H4 (cell line): ENCODE measurements around the gene ADAM33. TPM values are rescaled to one million over a fixed set of nuclear protein-coding genes. Genes with fewer than 3 reads are reported as not detected.

Experiments used
- DNase-seq: peaks from one replicate; pipeline ENCODE4 v3.0.0-alpha.2; 2015; ENCODE audit warnings: low spot score
- total RNA-seq: library from RNA; depleted of rRNA; stranded (reverse); fragments of >200 nt; shearing (Covaris generic); gene quantifications from 2 replicates; pipeline ENCODE4 v1.2.3, GENCODE V29; 2014; rRNA removed

Gene ADAM33, protein sequence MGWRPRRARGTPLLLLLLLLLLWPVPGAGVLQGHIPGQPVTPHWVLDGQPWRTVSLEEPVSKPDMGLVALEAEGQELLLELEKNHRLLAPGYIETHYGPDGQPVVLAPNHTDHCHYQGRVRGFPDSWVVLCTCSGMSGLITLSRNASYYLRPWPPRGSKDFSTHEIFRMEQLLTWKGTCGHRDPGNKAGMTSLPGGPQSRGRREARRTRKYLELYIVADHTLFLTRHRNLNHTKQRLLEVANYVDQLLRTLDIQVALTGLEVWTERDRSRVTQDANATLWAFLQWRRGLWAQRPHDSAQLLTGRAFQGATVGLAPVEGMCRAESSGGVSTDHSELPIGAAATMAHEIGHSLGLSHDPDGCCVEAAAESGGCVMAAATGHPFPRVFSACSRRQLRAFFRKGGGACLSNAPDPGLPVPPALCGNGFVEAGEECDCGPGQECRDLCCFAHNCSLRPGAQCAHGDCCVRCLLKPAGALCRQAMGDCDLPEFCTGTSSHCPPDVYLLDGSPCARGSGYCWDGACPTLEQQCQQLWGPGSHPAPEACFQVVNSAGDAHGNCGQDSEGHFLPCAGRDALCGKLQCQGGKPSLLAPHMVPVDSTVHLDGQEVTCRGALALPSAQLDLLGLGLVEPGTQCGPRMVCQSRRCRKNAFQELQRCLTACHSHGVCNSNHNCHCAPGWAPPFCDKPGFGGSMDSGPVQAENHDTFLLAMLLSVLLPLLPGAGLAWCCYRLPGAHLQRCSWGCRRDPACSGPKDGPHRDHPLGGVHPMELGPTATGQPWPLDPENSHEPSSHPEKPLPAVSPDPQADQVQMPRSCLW
- not detected in 2 replicates for total RNA-seq

- DNase-seq, result no peak
Observed at GRCh38 chr20:3681931-3682781, at the start of gene ADAM33. TSS of gene ADAM33 (minus strand) at chr20:3682010. CDS start at chr20:3682004, 6 bp downstream.

- no peak for DNase-seq
Observed at GRCh38 chr20:3730803-3731672, 49.2 kb upstream of the ADAM33 start.

DNA sequence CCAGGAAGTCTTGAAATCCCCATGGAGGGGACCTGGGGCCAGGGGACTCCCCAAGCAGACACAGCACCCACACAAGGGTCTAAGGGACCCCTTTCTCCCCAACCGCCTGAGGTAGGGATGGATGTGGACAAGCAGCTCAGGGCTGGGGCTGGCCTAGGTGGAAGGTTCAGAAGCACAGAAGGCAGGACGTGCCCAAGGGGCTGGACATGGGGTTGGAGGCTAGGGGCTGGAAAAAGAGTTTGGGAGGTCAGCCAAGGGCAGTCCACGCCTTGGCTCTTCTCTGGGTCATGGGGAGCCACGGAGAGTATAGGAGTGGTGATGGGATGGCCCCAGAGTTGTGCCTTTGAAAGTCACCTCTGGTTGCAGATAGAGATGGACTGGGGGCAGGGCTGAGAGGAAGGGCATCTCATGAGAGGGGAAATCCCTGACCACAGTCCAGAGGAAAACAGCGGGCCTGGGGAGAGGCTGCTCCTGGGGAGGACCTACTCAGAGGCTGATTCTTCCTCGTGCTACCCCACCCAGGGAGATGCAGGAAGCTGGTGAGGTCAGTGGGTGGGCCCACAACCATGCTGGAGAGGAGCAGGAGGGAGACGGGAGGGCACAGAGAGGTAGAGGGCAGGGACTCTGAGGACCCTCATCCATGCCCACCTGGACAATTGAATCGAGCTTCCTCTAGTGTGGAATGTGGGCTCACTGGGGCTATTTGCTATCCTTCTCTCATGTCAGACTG, 48.2 kb upstream of the ADAM33 start:
- DNase-seq, result no peak

DNA sequence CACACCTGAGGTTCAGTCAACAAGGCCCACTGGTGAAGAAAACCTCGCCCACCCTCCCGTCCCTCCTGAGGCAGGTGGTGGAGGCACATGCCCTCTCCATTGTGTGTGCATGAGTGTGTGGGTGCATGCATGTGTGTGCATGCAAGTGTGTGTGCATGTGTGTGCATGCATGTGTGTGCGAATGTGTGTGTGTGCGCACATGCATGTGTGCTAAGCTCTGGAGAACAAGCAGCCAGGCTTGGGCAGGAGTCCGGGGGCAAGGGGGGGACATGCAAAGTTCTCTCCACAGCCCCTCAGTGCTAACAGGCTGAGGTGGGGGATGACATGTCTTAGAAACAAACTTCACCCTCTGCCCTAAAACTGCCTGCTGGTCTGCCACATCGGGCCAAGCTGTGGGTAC, 47.6 kb upstream of the ADAM33 start:
- DNase-seq, result no peak

DNA sequence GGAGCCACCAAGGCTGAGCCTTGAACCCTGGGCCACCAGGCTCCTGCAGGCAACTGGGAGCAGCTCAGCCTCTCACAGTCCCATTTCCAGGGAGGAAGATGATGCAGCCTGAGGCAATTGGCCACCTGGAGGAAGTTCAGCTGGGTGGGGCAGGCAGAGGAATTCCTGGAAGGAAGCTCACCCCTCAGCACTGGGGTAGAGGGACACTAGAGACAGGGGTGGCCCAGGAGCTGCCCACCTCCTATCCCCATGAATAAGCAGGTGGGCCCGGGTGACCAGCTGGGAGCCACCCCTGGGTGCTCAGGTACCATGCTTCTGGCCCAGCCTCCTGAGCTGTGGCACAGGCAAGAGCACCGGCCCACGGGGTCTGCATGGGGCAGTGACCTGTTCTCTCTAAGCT, 47.1 kb upstream of the ADAM33 start:
- no peak for DNase-seq

GRCh38 chr20:3728354-3728753, 46.5 kb upstream of the ADAM33 start:
- no peak for DNase-seq

GRCh38 chr20:3727401-3728021, 45.7 kb upstream of the ADAM33 start:
- peak; percentile 37 for DNase-seq

- no peak for DNase-seq
Observed at GRCh38 chr20:3724356-3724755, 42.5 kb upstream of the ADAM33 start.

DNA sequence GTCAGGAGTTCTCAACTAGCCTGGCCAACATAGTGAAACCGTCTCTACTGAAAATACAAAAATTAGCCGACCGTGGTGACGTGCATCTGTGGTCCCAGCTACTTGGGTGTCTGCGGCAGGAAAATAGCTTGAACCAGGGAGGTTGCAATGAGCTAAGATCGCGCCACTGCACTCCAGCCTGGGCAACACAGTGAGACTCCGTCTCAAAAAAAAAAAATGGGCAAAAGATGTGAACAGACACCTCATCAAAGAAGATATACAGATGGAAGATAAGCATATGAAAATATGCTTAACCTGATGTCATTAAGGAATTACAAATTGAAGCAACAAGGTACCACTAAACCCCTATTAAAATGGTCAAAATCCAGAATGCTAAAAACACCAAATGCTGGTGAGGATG, 41.5 kb upstream of the ADAM33 start:
- no peak for DNase-seq

DNA sequence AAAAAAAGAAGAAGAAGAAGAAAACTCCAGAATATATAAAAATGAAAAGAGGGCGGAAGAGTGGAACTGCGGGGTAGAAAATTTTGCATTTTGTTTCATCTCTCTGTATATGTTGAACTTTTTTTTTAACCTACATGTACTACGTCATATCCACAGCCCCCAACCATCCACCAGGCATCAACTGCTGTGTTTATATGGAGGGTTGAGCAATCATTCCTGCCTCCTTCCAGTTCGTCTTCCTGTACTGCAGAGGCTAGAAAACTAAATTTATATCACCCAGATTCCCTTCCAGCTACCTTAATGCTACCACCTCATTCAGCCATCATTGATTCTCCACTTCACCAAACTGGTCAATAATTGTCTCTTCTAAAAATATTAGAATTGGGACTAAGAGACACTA, 40.1 kb upstream of the ADAM33 start:
- DNase-seq, result no peak

DNA sequence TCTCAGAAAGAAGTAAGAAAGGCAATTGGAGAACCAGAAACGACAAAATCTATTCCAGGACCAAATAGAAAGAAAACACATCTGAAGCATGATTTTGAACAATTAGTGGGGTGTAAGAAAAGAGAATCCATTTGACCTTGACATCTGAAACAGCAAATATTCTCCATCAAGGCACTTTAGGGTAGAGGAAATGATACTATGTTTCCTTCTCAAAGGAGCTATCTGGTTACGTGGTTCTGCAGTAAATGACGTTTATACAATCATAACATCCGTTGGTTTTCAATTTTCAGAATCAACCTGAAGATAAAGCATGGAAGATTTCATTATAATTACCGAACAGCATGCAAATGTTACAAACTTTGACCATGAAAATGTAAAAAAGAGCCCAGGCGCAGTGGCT, 38.8 kb upstream of the ADAM33 start:
- no peak for DNase-seq

DNA sequence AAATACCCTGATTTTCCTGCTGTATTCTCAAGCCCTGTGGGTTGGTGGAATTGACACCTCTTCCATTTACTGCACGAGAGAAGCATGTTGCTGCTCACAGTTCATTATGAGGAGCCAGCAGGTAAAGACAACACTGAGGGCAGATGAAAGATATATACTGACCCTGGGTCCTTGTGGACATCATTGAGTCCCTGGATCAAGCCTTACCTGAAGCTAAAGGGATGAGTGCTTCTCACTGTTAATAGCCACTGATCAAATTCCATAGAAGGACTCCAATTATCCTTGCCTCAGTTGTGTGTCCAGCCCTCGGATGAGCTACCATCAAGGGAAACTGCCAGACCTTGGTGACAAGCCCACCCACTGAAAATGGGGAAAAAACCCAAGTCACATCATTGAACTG, 38.3 kb upstream of the ADAM33 start:
- DNase-seq, result no peak

- DNase-seq, result no peak
Observed at GRCh38 chr20:3719046-3719445, 37.2 kb upstream of the ADAM33 start.

DNA sequence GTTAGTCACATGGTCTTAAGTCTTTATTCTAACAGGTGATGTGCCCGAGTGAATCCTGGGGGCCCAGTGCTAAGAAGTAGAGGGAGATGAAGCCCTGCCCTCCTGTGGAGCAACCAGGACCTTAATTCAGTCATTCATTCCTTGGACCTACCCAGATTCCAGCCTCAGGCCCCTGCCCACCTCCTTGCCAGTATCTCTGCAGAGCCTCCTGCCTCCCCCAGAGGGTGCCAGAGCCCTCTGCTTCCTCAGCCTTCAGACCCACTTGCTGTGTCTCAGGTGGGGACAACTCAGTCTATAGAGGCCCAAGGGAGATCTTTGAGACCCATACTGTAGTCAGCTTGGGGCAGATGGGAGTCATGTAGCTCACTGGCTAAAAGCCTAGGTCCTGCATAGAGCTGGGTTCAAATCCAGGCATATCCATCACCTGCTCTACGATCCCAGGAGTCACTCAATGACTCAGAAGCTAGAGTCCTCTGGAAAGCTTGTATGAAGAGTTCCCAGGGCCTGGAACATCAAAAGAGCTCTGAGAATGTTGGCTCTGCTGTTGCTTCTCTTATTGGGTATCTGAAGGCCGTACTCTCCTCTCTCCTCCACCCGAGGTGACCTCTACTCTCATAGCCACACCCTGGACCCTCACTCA, 34.5 kb upstream of the ADAM33 start:
- peak; percentile 42 for DNase-seq

DNA sequence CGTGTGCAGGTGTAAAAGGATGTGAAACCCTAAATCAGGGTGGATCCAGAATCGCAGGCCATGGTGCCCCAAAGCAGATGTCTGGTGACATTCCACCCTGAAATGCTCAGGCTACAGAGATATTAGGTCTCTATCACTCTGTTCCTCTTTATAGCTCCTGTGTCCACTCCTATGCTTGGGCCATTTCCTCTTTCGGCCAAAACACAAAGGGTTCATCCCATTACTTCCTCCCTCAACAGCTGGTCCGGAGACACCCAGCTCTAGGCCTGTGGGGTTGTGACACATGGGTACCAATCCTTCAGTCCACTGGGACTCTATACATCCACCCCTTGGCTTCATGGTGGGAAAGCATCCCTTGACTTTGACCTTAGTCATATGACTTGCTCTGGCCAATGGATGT, 32.3 kb upstream of the ADAM33 start:
- no peak for DNase-seq

GRCh38 chr20:3712279-3712873, 30.6 kb upstream of the ADAM33 start, which contains the start of gene SIGLEC1:
TSS of gene SIGLEC1 (minus strand) at chr20:3712600. CDS start at chr20:3707128, 5,472 bp downstream.
- DNase-seq, result no peak

- DNase-seq, result no peak
Observed at GRCh38 chr20:3711484-3711941, 29.7 kb upstream of the ADAM33 start.

DNA sequence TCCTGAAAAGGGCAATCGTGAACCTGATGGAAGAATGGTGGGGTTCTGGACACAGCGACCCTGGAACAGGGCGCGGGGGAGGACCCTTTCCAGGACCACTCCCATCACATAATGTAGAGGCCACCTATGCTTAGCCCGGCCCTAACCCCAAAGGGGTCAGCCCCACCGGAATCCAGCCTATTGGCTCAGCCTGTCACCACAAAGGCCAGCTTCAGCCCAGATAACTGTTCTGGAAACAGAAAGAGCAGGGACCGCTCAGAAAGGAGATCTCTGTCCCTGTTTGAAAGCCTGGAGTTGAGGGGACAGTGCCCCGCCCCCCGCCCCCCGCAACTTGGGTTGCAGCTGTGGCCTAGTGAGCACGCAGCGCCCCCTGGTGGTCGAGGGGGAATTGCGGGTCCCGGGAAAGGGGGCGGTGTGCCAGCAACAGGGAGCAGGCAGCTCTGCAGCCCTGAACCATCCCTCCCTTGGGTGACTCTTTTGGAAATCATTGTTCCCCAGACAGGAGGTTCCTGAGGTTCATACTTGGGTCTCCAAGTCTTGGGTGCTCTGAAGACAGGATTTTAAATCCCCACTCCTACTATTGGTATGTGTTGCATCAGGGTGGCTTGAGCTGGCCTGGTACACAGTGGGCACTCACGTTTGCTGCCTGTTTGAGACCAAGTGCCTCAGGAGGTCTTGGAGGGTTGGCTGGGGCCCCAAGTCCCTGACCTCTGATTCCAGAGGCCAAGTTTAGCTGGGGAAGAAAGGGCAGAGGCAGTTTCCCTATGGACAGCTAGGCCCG, 29.1 kb upstream of the ADAM33 start:
- peak; percentile 37 for DNase-seq
